HL-60 (cell line): ENCODE measurements around the gene SPATA20.

Experiments
- GABPA ChIP-seq: IDR thresholded peaks from 2 replicates; pipeline ENCODE4 v1.6.1; 2012; ENCODE audit warnings: low read depth
- POLR2AphosphoS5 ChIP-seq: IDR thresholded peaks from 2 replicates; pipeline ENCODE4 v1.6.1; 2012; ENCODE audit warnings: low read depth
- SPI1 ChIP-seq: IDR thresholded peaks from 2 replicates; pipeline ENCODE4 v1.6.1; 2012; ENCODE audit warnings: low read depth, mild to moderate bottlenecking, borderline replicate concordance
- TF ChIP-seq, protein P1 (sequence below): IDR thresholded peaks from one replicate; pipeline ENCODE4 v1.5.1; 2011; ENCODE audit warnings: low read length, control low read depth, inconsistent platforms; ENCODE audit not compliant: insufficient read depth
- TF ChIP-seq, protein P2 (sequence below): IDR thresholded peaks from 2 replicates; pipeline ENCODE4 v1.6.1; 2012; ENCODE audit warnings: low read depth; ENCODE audit not compliant: insufficient replicate concordance

DNA sequence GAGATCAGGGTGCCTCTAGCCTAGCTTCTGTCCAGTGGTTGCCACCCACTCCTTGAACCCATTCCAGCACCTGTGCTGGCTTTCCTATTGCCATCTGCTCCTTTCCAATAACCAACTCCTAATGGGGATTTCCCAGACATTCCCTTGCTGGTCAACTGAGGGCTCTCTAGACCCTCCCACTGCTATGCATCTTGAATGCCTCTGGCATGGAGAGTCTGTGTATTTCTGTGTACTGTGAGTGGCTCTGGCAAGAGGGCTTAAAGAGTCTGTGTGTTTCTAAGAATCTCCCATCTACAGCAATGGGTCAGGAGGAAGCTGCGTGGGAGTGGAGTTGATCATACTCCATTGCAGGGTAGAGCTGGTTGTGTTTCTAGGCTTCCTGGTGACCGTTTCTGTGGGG lies 25.5 kb upstream of the SPATA20 start:
- TF ChIP-seq, protein P1, sequence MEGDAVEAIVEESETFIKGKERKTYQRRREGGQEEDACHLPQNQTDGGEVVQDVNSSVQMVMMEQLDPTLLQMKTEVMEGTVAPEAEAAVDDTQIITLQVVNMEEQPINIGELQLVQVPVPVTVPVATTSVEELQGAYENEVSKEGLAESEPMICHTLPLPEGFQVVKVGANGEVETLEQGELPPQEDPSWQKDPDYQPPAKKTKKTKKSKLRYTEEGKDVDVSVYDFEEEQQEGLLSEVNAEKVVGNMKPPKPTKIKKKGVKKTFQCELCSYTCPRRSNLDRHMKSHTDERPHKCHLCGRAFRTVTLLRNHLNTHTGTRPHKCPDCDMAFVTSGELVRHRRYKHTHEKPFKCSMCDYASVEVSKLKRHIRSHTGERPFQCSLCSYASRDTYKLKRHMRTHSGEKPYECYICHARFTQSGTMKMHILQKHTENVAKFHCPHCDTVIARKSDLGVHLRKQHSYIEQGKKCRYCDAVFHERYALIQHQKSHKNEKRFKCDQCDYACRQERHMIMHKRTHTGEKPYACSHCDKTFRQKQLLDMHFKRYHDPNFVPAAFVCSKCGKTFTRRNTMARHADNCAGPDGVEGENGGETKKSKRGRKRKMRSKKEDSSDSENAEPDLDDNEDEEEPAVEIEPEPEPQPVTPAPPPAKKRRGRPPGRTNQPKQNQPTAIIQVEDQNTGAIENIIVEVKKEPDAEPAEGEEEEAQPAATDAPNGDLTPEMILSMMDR: no peak
- TF ChIP-seq SPI1 (no peak), POLR2AphosphoS5 (no peak), GABPA (no peak)
- TF ChIP-seq, protein P2, sequence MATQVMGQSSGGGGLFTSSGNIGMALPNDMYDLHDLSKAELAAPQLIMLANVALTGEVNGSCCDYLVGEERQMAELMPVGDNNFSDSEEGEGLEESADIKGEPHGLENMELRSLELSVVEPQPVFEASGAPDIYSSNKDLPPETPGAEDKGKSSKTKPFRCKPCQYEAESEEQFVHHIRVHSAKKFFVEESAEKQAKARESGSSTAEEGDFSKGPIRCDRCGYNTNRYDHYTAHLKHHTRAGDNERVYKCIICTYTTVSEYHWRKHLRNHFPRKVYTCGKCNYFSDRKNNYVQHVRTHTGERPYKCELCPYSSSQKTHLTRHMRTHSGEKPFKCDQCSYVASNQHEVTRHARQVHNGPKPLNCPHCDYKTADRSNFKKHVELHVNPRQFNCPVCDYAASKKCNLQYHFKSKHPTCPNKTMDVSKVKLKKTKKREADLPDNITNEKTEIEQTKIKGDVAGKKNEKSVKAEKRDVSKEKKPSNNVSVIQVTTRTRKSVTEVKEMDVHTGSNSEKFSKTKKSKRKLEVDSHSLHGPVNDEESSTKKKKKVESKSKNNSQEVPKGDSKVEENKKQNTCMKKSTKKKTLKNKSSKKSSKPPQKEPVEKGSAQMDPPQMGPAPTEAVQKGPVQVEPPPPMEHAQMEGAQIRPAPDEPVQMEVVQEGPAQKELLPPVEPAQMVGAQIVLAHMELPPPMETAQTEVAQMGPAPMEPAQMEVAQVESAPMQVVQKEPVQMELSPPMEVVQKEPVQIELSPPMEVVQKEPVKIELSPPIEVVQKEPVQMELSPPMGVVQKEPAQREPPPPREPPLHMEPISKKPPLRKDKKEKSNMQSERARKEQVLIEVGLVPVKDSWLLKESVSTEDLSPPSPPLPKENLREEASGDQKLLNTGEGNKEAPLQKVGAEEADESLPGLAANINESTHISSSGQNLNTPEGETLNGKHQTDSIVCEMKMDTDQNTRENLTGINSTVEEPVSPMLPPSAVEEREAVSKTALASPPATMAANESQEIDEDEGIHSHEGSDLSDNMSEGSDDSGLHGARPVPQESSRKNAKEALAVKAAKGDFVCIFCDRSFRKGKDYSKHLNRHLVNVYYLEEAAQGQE: no peak
